GM18868 (cell line): ENCODE results near the gene TSPAN18.

Source experiments
- ATAC-seq: cut with Tn5 transposase; IDR thresholded peaks from one replicate; pipeline ENCODE4 v1.9.1; 2021; ENCODE audit warnings: mild to moderate bottlenecking, moderate library complexity; ENCODE audit not compliant: unreplicated experiment

Gene TSPAN18, protein sequence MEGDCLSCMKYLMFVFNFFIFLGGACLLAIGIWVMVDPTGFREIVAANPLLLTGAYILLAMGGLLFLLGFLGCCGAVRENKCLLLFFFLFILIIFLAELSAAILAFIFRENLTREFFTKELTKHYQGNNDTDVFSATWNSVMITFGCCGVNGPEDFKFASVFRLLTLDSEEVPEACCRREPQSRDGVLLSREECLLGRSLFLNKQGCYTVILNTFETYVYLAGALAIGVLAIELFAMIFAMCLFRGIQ

GRCh38 chr11:44726283-44727113 is at the start of gene TSPAN18:
Gene TSPAN18 (plus strand): TSS chr11:44726962. CDS start chr11:44906417, 179,455 bp downstream.
- ATAC-seq: peak; percentile 70

DNA sequence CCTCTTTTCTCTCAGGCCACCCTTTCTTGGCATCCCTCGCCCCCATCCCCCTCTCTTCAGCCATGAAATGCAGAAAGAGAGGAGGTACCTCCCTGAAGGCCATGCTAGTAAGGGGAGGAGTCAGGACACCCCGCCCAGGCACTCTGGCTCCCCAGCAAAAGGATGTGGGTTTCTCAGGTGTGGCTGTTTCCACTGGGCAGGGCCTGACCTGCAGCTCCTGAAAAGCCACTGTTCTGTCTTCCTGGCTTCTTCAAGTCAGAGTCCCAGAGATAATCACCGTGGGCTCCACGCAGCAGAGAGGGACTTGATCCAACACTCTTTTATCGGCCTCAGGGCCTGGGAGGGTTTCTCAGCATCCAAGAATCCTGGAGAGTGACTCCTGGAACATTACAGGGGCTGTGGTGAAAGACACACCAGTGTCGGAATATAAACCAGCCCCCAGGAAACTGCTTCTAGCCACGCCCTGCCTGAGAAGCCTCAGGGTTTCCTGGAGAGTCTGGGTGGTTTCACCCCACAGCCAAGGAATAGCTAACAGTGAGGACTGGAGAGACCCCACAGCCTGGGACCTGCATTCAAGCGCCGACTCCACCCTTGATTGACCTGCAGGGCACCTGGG is 45.7 kb upstream of the TSPAN18 start:
- ATAC-seq: no peak

GRCh38 chr11:44681698-44682097 is 45.1 kb upstream of the TSPAN18 start:
- no peak for ATAC-seq

DNA sequence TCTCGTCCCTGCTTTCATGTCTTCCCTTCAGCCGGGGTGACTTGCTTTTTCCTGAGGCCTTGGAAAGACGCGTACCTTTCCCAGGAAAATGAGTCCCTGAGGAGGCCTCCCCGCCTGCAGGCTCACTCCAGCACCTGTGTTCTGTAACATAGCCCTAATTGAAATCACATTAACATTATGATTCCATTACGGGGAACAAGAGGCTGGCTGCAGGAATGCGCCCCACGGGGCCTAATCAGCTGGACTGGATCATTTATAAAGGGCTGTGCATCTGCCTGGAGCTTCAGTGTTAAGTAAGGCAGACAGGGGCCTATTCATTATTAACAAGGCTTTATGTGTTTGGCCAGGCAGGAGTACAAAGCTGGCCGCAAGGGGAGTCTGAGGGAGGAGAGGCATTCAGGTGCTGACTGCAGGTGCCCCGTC is 41.9 kb upstream of the TSPAN18 start:
- no peak for ATAC-seq

- no peak for ATAC-seq
Observed at GRCh38 chr11:44687388-44687787, 39.4 kb upstream of the TSPAN18 start.

GRCh38 chr11:44689265-44689664 is 37.5 kb upstream of the TSPAN18 start:
- no peak for ATAC-seq

- ATAC-seq: no peak
Observed at GRCh38 chr11:44690651-44691050, 36.1 kb upstream of the TSPAN18 start.

- ATAC-seq: no peak
Observed at GRCh38 chr11:44692460-44692859, 34.3 kb upstream of the TSPAN18 start.

- no peak for ATAC-seq
Observed at GRCh38 chr11:44693654-44694119, 33.1 kb upstream of the TSPAN18 start.

- no peak for ATAC-seq
Observed at GRCh38 chr11:44694443-44694842, 32.3 kb upstream of the TSPAN18 start.

DNA sequence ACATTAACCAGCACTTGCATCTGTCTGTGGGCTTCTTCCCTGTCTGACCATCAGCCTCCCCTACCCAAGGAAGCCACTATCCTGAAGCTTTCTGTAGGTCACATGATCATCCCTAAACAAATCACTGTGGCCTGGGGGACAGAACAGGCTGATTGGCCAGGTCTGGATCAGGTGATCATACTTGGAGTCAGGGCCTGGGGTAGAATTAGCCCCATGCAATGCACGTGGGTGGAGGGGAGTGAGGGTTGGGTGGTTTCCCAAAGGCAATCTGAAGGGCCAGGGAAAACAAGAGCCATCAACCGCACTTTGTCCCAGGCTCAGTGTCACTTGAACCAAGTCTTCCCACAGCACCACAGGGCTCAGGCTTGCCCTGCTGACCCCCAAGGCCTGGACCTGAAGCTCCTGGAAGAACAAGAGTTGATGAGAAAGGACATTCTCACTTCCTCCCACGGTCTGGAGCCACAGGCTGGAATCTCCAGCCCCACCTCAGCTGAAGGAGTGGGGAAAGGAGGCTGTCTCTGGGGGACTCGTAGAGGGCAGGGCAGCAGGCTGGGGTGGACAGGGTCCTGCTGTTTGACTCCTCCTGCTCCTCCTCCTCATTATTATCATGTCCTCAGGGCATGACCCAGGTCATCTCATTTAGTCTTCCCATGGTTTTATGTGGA is 31.5 kb upstream of the TSPAN18 start:
- no peak for ATAC-seq

DNA sequence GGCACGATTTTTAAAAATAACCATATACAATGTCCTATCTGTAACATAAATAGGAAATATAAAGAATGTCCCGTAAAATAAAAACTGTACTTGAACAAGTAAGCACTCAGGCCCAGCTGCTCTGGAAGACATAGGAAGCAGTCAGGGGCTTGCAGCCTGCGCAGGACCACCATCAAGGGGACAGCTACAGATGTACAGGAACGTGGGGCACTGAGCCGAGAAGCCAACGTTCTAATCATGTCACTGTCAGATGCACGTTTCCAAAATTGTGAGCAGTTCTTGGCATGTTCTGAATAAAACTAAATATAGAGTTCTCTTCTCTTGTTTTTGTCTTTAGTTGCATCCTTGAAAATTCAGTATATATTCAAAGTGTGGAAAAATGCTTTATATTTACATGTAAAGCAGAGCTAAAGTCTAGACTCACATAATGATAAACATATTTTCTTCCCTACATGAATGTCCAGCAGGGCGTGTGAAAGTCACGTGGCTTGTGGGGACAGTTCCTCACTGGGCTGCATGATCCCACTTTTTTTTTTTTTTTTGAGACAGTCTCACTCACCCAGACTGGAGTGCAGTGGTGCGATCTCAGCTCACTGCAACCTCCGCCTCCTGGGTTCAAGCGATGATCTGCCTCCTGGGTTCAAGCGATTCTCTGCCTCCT is 28.4 kb upstream of the TSPAN18 start:
- no peak for ATAC-seq

- no peak for ATAC-seq
Observed at GRCh38 chr11:44699497-44700408, 27.0 kb upstream of the TSPAN18 start.

DNA sequence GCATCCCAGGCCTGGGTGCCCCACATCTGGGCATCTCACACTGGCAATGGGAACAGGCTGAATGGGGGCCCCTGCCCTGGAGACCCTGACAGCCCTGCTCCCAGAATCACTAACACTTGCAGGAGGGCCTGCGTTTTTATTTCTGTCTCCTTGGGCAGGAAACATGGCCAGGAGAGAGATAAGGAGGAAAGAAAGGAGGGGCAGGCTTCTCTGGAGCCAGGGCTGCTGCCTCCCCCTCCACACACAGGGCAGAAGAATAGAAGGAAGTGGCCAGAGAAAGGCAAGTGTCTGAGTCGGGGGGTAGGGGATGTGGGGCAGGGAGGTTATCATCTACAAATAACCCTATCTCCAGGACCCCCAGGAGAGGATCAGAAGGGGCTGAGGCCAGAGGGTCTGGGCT is 25.5 kb upstream of the TSPAN18 start:
- ATAC-seq: no peak

- ATAC-seq: no peak
Observed at GRCh38 chr11:44702889-44703288, 23.9 kb upstream of the TSPAN18 start.

- ATAC-seq: no peak
Observed at GRCh38 chr11:44707094-44707493, 19.7 kb upstream of the TSPAN18 start.

DNA sequence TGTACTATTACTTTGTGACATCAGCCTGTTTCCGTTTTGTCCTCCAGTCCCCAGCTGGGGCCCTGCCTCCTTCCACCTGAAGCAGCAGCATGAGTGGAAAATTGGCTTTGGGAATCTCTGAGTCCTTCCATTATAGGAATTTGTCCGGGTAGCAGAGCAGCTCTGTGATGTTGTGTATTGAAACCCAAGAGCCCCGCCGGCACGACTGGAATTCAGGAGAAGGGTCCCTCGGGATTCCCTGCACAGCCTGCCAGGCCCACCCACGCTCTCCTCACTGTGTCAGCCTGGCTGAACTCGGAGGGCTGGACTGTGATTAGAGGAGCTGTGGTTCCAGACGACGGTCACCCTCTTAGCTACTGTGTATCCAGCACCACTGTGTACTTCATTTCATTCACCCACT is 18.8 kb upstream of the TSPAN18 start:
- ATAC-seq: no peak

DNA sequence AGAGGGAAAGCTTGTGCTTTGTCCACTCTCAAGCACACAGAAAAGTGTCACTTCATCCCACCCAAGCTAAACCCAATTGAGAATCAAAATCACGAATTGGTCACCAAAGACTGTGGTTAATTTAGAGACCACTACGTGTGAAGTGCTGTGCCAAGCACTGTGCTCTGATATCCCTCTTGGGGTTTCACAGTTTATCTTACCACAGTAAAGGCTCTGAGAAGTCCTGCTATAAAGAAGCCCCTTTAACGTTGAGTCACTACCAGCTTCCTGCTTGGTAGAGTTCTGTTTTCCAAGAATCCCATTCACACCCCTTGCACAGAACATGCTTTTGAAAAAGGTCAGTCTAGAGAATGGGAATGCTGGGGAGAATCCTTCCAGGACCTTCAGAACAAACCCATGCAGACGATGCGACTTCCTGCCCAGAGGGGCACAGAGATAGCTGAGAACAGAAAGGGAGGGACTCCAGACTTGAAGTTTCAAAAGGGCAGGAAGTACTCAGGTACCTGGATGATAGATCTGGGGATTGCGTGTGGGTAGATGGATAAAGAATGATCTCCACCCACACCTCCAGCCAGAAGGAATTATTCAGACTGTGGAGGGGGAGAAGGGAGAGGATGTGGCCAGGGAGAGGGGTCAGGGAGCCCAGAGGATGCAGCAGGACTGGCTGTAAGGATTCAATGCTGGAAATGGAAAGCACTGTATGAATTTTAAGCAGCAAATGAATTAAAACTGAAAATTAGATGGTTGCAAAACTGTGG is 18.1 kb upstream of the TSPAN18 start:
- ATAC-seq: no peak

DNA sequence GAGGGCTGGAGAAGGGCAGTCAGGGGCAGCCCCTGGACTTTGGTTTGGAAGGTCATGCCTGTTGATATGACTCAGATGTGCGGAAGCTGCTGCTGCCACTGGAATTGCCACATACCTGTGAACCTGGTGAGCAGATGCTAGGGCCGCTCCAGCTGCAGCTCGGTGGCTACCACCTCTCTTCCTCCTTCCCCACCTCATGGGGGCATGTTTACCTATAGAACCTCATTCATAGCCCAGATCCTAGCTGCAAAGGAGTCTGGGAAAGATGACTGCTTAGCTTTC is 17.5 kb upstream of the TSPAN18 start:
- ATAC-seq: no peak
